ENCODE measurements around the gene RFPL2.

- TF ChIP-seq POLR2AphosphoS5 (IDR thresholded peaks at IDR 0.05; ENCODE audit: low read depth, low read length) (no peak), TAF1 (IDR thresholded peaks at IDR 0.05; ENCODE audit: borderline replicate concordance, low read depth, low read length) (no peak)
Measured at GRCh38 chr22:32248276-32248675, 43.4 kb upstream of the RFPL2 start.

Measured in GM12892 (cell line).